GM12878 (cell line): ENCODE results near the gene TRANK1. TPM values are rescaled to one million over a fixed set of nuclear protein-coding genes. Genes with fewer than 3 reads are reported as not detected.
"Not testable (repeated sequence)": the region's sequence is repeated elsewhere in the genome, so short reads cannot be mapped to it uniquely, and the experiment has no call there.

Experiments
- ATAC-seq: fragments of 200-7000 bp; cut with Tn5 transposase; 3 replicates; pipeline ENCODE4 v1.9.1; 2020; ENCODE audit warnings: mild to moderate bottlenecking, moderate library complexity
- BruUV-seq: library from RNA; stranded (reverse); fragments of 400-500 nt; replicated peaks from 2 replicates; lab custom pipeline; 2021; lab: Mats Ljungman, UMichigan
- CTCF ChIA-PET: fragments of 300-600 bp; sonication (Branson Sonifier 250); formaldehyde crosslinking; extraction: SDS; loops from one replicate; lab custom pipeline; 2021; ENCODE audit warnings: inconsistent platforms; lab: Yijun Ruan, JAX
- POLR2A ChIA-PET: fragments of 350-600 bp; formaldehyde crosslinking; extraction: SDS; loops from one replicate; lab custom pipeline; 2021; ENCODE audit warnings: inconsistent platforms; lab: Charles Lee
- RAD21 ChIA-PET: fragments of 300-600 bp; sonication (Branson Sonifier 250); formaldehyde crosslinking; loops from one replicate; lab custom pipeline; 2023; ENCODE audit warnings: antibody characterized with exemption; ENCODE audit not compliant: unreplicated experiment; lab: Charles Lee
- SMC1A ChIA-PET: fragments of 300-600 bp; sonication (Branson Sonifier 250); formaldehyde crosslinking; loops from one replicate; lab custom pipeline; 2023; ENCODE audit not compliant: unreplicated experiment, uncharacterized antibody; lab: Charles Lee
- DNase-seq: peaks from one replicate; pipeline ENCODE4 v3.0.0-alpha.2; 2011; ENCODE audit warnings: low read depth, low spot score
- FAIRE-seq: peaks from 3 replicates; lab custom pipeline; 2011; peaks lifted over from hg19 to GRCh38; lab: Jason Lieb, UNC
- H2AFZ ChIP-seq: 2 replicates; pipeline ENCODE4 v1.6.0; 2011; ENCODE audit warnings: low read depth, low read length, control low read depth; ENCODE audit not compliant: control insufficient read depth
- H3K27ac ChIP-seq: 2 replicates; pipeline ENCODE4 v1.5.1; 2011; ENCODE audit warnings: control low read depth; ENCODE audit not compliant: control insufficient read depth, insufficient read depth
- H3K27me3 ChIP-seq, 2 experiments: replicated peaks in 1 of 2; 2 replicates each; pipeline versions ENCODE4 v1.6.0 to v1.6.1; 2011; ENCODE audit warnings: low read length in 1 of 2; ENCODE audit not compliant: control insufficient read depth in 2 of 2, insufficient read depth in 2 of 2
- H3K36me3 ChIP-seq, 2 experiments: 2 replicates each; pipeline ENCODE4 v1.5.1; 2011; ENCODE audit warnings: low read length in 1 of 2; ENCODE audit not compliant: control insufficient read depth in 2 of 2, insufficient read depth in 2 of 2
- H3K4me1 ChIP-seq: 2 replicates; pipeline ENCODE4 v1.6.1; 2011; ENCODE audit warnings: mild to moderate bottlenecking, low read length, moderate library complexity, mixed read lengths; ENCODE audit not compliant: control insufficient read depth, insufficient read depth
- H3K4me2 ChIP-seq: 2 replicates; pipeline ENCODE4 v1.6.0; 2011; ENCODE audit warnings: control low read depth; ENCODE audit not compliant: control insufficient read depth, insufficient read depth
- H3K4me3 ChIP-seq: fragments of 200-600 bp; sonication (generic); 2 replicates; pipeline ENCODE4 v1.5.1; 2016
- H3K79me2 ChIP-seq: 2 replicates; pipeline ENCODE4 v1.6.0; 2011; ENCODE audit warnings: low read length; ENCODE audit not compliant: control insufficient read depth, insufficient read depth
- H3K9ac ChIP-seq: 2 replicates; pipeline ENCODE4 v1.8.0; 2011; ENCODE audit warnings: low read length, control low read depth, mixed read lengths; ENCODE audit not compliant: control insufficient read depth, insufficient read depth
- H3K9me3 ChIP-seq: replicated peaks from 3 replicates; pipeline ENCODE4 v1.5.1; 2011; ENCODE audit warnings: mild to moderate bottlenecking, low read length; ENCODE audit not compliant: control insufficient read depth, insufficient read depth
- H4K20me1 ChIP-seq: 2 replicates; pipeline ENCODE4 v1.6.0; 2011; ENCODE audit not compliant: control insufficient read depth, insufficient read depth
- CHD1 ChIP-seq: IDR thresholded peaks from 2 replicates; pipeline ENCODE4 v1.6.1; 2012; ENCODE audit warnings: low read depth, low read length, improper control_type of control experiment
- WGBS: methylation state at CpG from one replicate; pipeline ENCODE4 v1.1.6; 2016; ENCODE audit warnings: low lambda C conversion rate; ENCODE audit not compliant: insufficient replicate concordance, insufficient coverage; ENCODE audit errors: missing lambda C conversion rate; 5-methylcytosine and 5-hydroxymethylcytosine counted together
- in situ Hi-C: fragments of 300-500 bp; cut with MboI; formaldehyde crosslinking; loops from 9 replicates; pipeline ENCODE4 v1.14.3; 2018; ENCODE audit warnings: mixed read lengths
- intact Hi-C: fragments of 100-400 bp; cut with micrococcal nuclease; formaldehyde crosslinking; loops from one replicate; pipeline ENCODE4 v1.14.2; 2022; ENCODE audit not compliant: unreplicated experiment
- polyA plus RNA-seq, 11 experiments: library from polyadenylated mRNA; depleted of rRNA in 4 of 11; unstranded in 6 of 11; stranded (reverse) in 5 of 11; fragments of >200 nt; fragmentation: Nextera tagmentation in 4 of 11; fragmentation: Illumina TruSeq in 1 of 11; extraction: Ambion mirVana in 4 of 11; extraction: Trizol in 1 of 11; gene quantifications; 1 replicate in 1 of 11; 2 replicates in 10 of 11; pipeline versions ENCODE4 v1.2.1 to v1.2.3, GENCODE V29; 2011 to 2016; ENCODE audit warnings: inconsistent platforms in 2 of 11, missing spikeins in 2 of 11, low read depth in 1 of 11
- total RNA-seq, 4 experiments: library from RNA; depleted of rRNA in 3 of 4; stranded (reverse); fragments of >200 nt in 3 of 4; fragmentation: Illumina TruSeq in 1 of 4; extraction: Trizol in 1 of 4; gene quantifications; 2 replicates each; pipeline versions ENCODE4 v1.2.1 to v1.2.3, GENCODE V29; 2013 to 2021

TRANK1 gene
- total and polyA plus RNA-seq, 10 of the 15 experiments (the other 5 are each of a cell fraction or from before 2014, with no cell fraction given) = 0.46 to 8.8 (median 1.1) TPM

DNA sequence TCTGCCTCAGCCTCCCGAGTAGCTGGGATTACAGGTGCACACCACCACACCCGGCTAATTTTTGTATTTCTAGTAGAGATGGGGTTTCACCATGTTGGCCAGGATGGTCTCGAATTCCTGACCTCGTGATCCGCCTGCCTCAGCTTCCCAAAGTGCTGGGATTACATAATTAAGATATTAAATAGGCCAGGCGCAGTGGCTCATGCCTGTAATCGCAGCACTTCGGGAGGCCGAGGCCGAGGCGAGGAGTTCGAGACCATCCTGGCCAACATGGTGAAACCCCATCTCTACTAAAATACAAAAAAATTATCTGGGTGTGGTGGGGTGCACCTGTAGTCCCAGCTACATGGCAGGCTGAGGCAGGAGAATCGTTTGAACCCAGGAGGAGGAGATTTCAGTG lies 40.8 kb downstream of the TRANK1 start:
- ChIA-PET RAD21 (interaction anchor here (1.2 to 6.6 kb wide), 5 partner anchors 8 to 54 kb away, joined by 5 to 83 read pairs (median 7); no protein-coding TSS in a partner anchor), CTCF (interaction anchor here (0.6 to 5.8 kb wide), 10 partner anchors 9 to 310 kb away, joined by 3 to 116 read pairs (median 4); no protein-coding TSS in a partner anchor), POLR2A (interaction anchor here (0.7 to 1.1 kb wide), 3 partner anchors 53 to 1267 kb away, joined by 3 read pairs; no protein-coding TSS in a partner anchor), SMC1A (interaction anchor here (0.8 to 7.2 kb wide), 4 partner anchors 8 to 54 kb away, joined by 3 to 76 read pairs (median 37); no protein-coding TSS in a partner anchor)
- H3K9me3 ChIP-seq, H3K36me3 ChIP-seq, in situ Hi-C loops, H3K79me2 ChIP-seq, ATAC-seq, H3K4me1 ChIP-seq, H3K9ac ChIP-seq, H2AFZ ChIP-seq, H3K4me3 ChIP-seq, H4K20me1 ChIP-seq, DNase-seq, H3K27ac ChIP-seq, H3K27me3 ChIP-seq, BruUV-seq, H3K4me2 ChIP-seq, FAIRE-seq: not testable (repeated sequence)
- intact Hi-C loops = loop anchor here (1.0 kb wide), 1 partner anchor 54 kb away; no protein-coding TSS in a partner anchor
- WGBS = 91% methylated on average over 13 of the region's 13 CpGs

- intact Hi-C loops (no loop called here), in situ Hi-C loops (no loop called here)
- 51% methylated on average over 10 of the region's 10 CpGs for WGBS
- Histone ChIP-seq H4K20me1 (no peaks in the 10 kb centered on the region), H2AFZ (no peak overlapping the region), H3K4me2 (no peak overlapping the region), H3K79me2 (no peaks in the 10 kb centered on the region; the same call in 1 of the 2 replicates), H3K9me3 (no peaks in the 10 kb centered on the region; the same call in 2 of the 3 replicates), H3K4me1 (peaks cover 4% of the 10 kb centered on the region), H3K4me3 (no peak overlapping the region), H3K27me3 (peaks cover 0 to 1% of the 10 kb centered on the region in 2 experiments; a peak in 1 of 4 replicates), H3K36me3 (no peaks in the 10 kb centered on the region), H3K9ac (no peak overlapping the region)
- ChIA-PET SMC1A (interaction anchor here (0.8 to 7.2 kb wide), 7 partner anchors 9 to 55 kb away, joined by 3 to 76 read pairs (median 3); no protein-coding TSS in a partner anchor), RAD21 (interaction anchor here (1.2 to 6.6 kb wide), 3 partner anchors 9 to 55 kb away, joined by 5 to 83 read pairs (median 7); no protein-coding TSS in a partner anchor), POLR2A (interaction anchor here (1.8 kb wide), 1 partner anchor 11 kb away, joined by 5 read pairs; no protein-coding TSS in a partner anchor), CTCF (interaction anchor here (0.6 to 5.8 kb wide), 6 partner anchors 8 to 55 kb away, joined by 3 to 116 read pairs (median 10); no protein-coding TSS in a partner anchor)
- no peak for DNase-seq
- no TSS peak for BruUV-seq
- FAIRE-seq = no peak
- TF ChIP-seq CHD1 = no peak
- TF ChIP-seq, all 136 proteins: peak for 0
- ATAC-seq = no peak
- H3K27ac ChIP-seq = no peak overlapping the region
Observed at GRCh38 chr3:36903119-36903882, 41.6 kb downstream of the TRANK1 start.
